GM20000 (cell line): Measurements from ENCODE around the gene GPR160.
A peak's percentile ranks its signal among the peaks of the same experiment; 100 is the strongest.

Source experiments
- DNase-seq: peaks from one replicate; pipeline ENCODE4 v3.0.0; 2012; ENCODE audit warnings: low spot score
- CTCF ChIP-seq: IDR thresholded peaks from 2 replicates; pipeline ENCODE4 v1.5.1; 2012; ENCODE audit warnings: mild to moderate bottlenecking, control low read depth; ENCODE audit errors: extremely low read depth, missing control alignments

GPR160 gene

GRCh38 chr3:169999433-169999832 lies 38.4 kb upstream of the GPR160 start:
- DNase-seq = peak; percentile 57
- TF ChIP-seq CTCF = no peak

GRCh38 chr3:170000051-170000450 lies 37.7 kb upstream of the GPR160 start:
- no peak for DNase-seq
- TF ChIP-seq CTCF = no peak

- DNase-seq = no peak
- no peak for TF ChIP-seq CTCF
These were observed 35.6 kb upstream of the GPR160 start for GRCh38 chr3:170002231-170002630.

- no peak for TF ChIP-seq CTCF
- DNase-seq = no peak
These were observed 34.9 kb upstream of the GPR160 start for GRCh38 chr3:170002879-170003278.

- no peak for DNase-seq
- no peak for TF ChIP-seq CTCF
These were observed 33.9 kb upstream of the GPR160 start for GRCh38 chr3:170003881-170004356.

GRCh38 chr3:170007031-170007663 lies 30.6 kb upstream of the GPR160 start:
- peak; percentile 63 for DNase-seq
- TF ChIP-seq CTCF = no peak

GRCh38 chr3:170010498-170010897 lies 27.3 kb upstream of the GPR160 start:
- TF ChIP-seq CTCF = no peak
- no peak for DNase-seq
